Loucy (cell line): Measurements from ENCODE around the gene LDAF1.

Experiments
- H2AFZ ChIP-seq: fragments of 200-600 bp; sonication (generic); 2 replicates; pipeline ENCODE4 v1.6.0; 2016; ENCODE audit warnings: antibody characterized with exemption, mild to moderate bottlenecking, low read length, moderate library complexity
- H3F3A ChIP-seq: fragments of 200-600 bp; 2 replicates; pipeline ENCODE4 v1.6.0; 2016; ENCODE audit warnings: antibody characterized with exemption, low read depth, mild to moderate bottlenecking
- H3K27me3 ChIP-seq: fragments of 200-600 bp; sonication (generic); 2 replicates; pipeline ENCODE4 v1.6.1; 2014; ENCODE audit warnings: low read length, mild to moderate bottlenecking; ENCODE audit not compliant: insufficient read depth, poor library complexity, severe bottlenecking
- H3K36me3 ChIP-seq: fragments of 200-600 bp; sonication (generic); 2 replicates; pipeline ENCODE4 v1.6.1; 2016; ENCODE audit warnings: low read length; ENCODE audit not compliant: insufficient read depth
- H3K4me1 ChIP-seq: fragments of 200-600 bp; sonication (generic); 2 replicates; pipeline ENCODE4 v1.5.1; 2014; ENCODE audit warnings: low read length, mild to moderate bottlenecking; ENCODE audit not compliant: insufficient read depth, poor library complexity, severe bottlenecking
- H3K4me2 ChIP-seq: fragments of 200-600 bp; sonication (generic); 2 replicates; pipeline ENCODE4 v1.6.0; 2014; ENCODE audit warnings: antibody characterized with exemption, low read length, low read depth, mild to moderate bottlenecking; ENCODE audit not compliant: poor library complexity, severe bottlenecking
- H3K4me3 ChIP-seq: fragments of 200-600 bp; sonication (generic); 2 replicates; pipeline ENCODE4 v1.5.1; 2014; ENCODE audit warnings: low read length, mild to moderate bottlenecking, mixed read lengths; ENCODE audit not compliant: poor library complexity, severe bottlenecking
- H3K79me2 ChIP-seq: fragments of 200-600 bp; sonication (generic); 2 replicates; pipeline ENCODE4 v1.6.1; 2014; ENCODE audit warnings: low read length; ENCODE audit not compliant: insufficient read depth
- H3K9ac ChIP-seq: fragments of 200-600 bp; sonication (generic); 2 replicates; pipeline ENCODE4 v1.6.0; 2014; ENCODE audit warnings: mild to moderate bottlenecking, low read depth, low read length, moderate library complexity; ENCODE audit not compliant: poor library complexity, severe bottlenecking
- H3K9me2 ChIP-seq: fragments of 200-600 bp; sonication (generic); replicated peaks from 2 replicates; pipeline ENCODE4 v1.6.1; 2016; ENCODE audit warnings: low read depth, low read length, mixed read lengths
- H3K9me3 ChIP-seq: fragments of 200-600 bp; sonication (generic); 2 replicates; pipeline ENCODE4 v1.6.1; 2014; ENCODE audit warnings: mild to moderate bottlenecking, antibody characterized with exemption, low read length, low read depth; ENCODE audit not compliant: insufficient read depth
- H4K20me1 ChIP-seq: fragments of 200-600 bp; sonication (generic); 2 replicates; pipeline ENCODE4 v1.6.0; 2014; ENCODE audit warnings: antibody characterized with exemption, low read length, mild to moderate bottlenecking; ENCODE audit not compliant: insufficient read depth, poor library complexity, severe bottlenecking
- EZH2phosphoT487 ChIP-seq: fragments of 200-600 bp; IDR thresholded peaks from 2 replicates; pipeline ENCODE4 v1.6.1; 2018; ENCODE audit warnings: antibody characterized with exemption, mild to moderate bottlenecking, moderate library complexity, borderline replicate concordance
- TF ChIP-seq, protein P1 (sequence below): fragments of 200-600 bp; sonication (generic); conservative IDR thresholded peaks from 2 replicates; pipeline ENCODE4 v1.5.1; 2014; ENCODE audit warnings: mild to moderate bottlenecking, antibody characterized with exemption, low read length

Gene LDAF1

DNA sequence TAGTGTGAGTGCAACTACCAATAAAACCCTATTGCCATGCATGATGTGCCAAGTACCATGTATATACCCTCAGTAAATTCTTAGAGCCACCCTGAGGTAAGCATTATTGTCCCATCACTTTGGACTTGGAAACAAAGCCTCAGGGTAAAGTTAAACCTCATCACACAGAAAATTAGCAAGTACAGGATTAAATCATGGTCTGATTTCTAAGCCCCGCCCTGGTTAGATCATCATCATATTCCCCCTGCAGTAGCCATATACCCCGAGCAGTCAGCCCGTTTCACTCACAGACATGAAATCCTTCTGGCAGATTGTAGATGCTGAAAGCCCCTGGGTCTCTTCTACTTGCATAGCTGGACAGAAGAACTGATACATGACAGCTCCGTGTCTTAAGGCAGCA is 48.1 kb downstream of the LDAF1 start:
- no peak overlapping the region for H3K9ac ChIP-seq
- no peaks in the 10 kb centered on the region for H3K27me3 ChIP-seq
- no peaks in the 10 kb centered on the region for H3K4me1 ChIP-seq
- H3K4me2 ChIP-seq = no peak overlapping the region
- no peaks in the 10 kb centered on the region for H4K20me1 ChIP-seq
- H3K9me3 ChIP-seq = no peaks in the 10 kb centered on the region
- H3F3A ChIP-seq = no peaks in the 10 kb centered on the region
- no peaks in the 10 kb centered on the region for H3K9me2 ChIP-seq
- H3K79me2 ChIP-seq = no peaks in the 10 kb centered on the region
- H2AFZ ChIP-seq = no peak overlapping the region
- H3K4me3 ChIP-seq = no peak overlapping the region
- TF ChIP-seq, protein P1, sequence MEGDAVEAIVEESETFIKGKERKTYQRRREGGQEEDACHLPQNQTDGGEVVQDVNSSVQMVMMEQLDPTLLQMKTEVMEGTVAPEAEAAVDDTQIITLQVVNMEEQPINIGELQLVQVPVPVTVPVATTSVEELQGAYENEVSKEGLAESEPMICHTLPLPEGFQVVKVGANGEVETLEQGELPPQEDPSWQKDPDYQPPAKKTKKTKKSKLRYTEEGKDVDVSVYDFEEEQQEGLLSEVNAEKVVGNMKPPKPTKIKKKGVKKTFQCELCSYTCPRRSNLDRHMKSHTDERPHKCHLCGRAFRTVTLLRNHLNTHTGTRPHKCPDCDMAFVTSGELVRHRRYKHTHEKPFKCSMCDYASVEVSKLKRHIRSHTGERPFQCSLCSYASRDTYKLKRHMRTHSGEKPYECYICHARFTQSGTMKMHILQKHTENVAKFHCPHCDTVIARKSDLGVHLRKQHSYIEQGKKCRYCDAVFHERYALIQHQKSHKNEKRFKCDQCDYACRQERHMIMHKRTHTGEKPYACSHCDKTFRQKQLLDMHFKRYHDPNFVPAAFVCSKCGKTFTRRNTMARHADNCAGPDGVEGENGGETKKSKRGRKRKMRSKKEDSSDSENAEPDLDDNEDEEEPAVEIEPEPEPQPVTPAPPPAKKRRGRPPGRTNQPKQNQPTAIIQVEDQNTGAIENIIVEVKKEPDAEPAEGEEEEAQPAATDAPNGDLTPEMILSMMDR = no peak
- TF ChIP-seq EZH2phosphoT487 = no peak
- no peaks in the 10 kb centered on the region for H3K36me3 ChIP-seq

DNA sequence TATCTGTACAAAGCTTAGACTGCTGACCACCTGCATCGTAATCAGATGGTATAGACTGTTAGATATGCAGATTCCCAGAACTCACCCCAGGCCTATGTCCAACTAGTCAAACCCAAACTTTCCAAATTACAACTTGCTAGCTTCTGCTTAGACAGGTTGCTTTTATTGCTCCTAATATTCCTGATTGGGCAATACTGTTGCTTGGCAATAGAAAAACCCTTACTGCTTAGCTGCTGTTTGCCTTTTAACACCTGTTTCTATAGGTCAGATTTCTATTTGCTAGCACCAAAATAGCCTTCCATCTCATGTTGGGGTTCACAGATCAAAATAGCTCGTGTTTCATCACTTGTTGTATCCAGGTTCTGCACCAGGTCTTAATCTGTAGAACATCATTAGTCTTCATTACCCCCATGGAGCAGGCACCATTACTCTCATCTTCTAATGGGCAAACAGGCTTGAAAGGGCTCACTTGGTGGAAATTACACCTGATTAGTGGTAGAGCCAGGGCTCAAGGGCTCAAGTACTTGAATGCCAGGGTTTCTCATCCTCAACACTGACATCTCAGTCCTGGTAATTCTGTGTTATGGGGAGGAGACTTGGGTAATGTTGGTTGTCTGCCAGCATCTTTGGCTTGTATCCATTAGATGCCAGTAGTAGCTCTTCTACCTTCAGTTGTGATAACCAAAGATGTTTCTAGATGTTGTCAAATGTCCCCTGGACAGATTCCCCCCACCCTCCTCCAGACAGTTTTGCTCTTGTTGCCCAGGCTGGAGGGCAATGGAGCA is 50.2 kb downstream of the LDAF1 start:
- H3K4me1 ChIP-seq = no peaks in the 10 kb centered on the region
- H4K20me1 ChIP-seq = no peaks in the 10 kb centered on the region
- H3K9me3 ChIP-seq = no peaks in the 10 kb centered on the region
- H3F3A ChIP-seq = no peaks in the 10 kb centered on the region
- H3K9me2 ChIP-seq = no peaks in the 10 kb centered on the region
- H2AFZ ChIP-seq = no peak overlapping the region
- no peaks in the 10 kb centered on the region for H3K27me3 ChIP-seq
- H3K4me3 ChIP-seq = no peak overlapping the region
- no peak for TF ChIP-seq EZH2phosphoT487
- TF ChIP-seq, protein P1 = no peak
- no peak overlapping the region for H3K9ac ChIP-seq
- no peaks in the 10 kb centered on the region for H3K36me3 ChIP-seq
- no peak overlapping the region for H3K4me2 ChIP-seq
- no peaks in the 10 kb centered on the region for H3K79me2 ChIP-seq

DNA sequence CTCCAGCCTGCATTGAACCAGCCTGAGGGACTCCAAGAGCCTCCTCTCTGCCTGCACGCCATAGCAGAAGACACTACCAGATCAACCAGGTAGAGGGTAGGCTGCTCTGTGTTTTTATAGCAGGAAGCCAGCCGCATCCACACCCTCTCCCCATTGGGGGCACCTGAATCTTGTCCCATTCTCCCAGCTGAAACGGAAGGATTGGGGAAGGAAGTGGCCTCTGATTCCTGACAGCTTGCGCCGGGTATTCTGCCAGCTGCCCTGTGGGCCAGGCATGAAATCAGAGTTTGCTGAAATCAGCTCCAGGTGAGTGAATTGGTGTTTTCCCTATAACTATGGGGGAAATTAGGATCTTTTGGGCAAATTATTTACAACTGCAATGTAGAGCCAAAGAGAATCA is 53.0 kb downstream of the LDAF1 start, which contains the start of gene ZP2:
ZP2 (minus strand) TSS at position 89 of the 400 bp plus-strand sequence; CDS start at position 62, 27 bp downstream.
- Histone ChIP-seq H4K20me1 (no peaks in the 10 kb centered on the region), H3K4me2 (no peak within 1 kb of the TSS), H3K4me1 (no peaks in the 10 kb centered on the region), H3K9ac (no peak within 1 kb of the TSS), H2AFZ (no peak within 1 kb of the TSS), H3F3A (no peaks in the 10 kb centered on the region), H3K36me3 (no peaks in the 10 kb centered on the region), H3K79me2 (no peaks in the 10 kb centered on the region), H3K4me3 (no peak within 1 kb of the TSS), H3K9me2 (no peaks in the 10 kb centered on the region), H3K27me3 (no peaks in the 10 kb centered on the region), H3K9me3 (no peaks in the 10 kb centered on the region)
- TF ChIP-seq EZH2phosphoT487 = no peak
- TF ChIP-seq, protein P1 = no peak
